GM12892 (cell line): Measurements from ENCODE around the gene EXD1.
"Not testable (repeated sequence)": the region's sequence is repeated elsewhere in the genome, so short reads cannot be mapped to it uniquely, and the experiment has no call there.

Source experiments
- DNase-seq: peaks from one replicate; pipeline ENCODE4 v3.0.0; 2011; ENCODE audit not compliant: insufficient read length
- FAIRE-seq: peaks from 2 replicates; lab custom pipeline; 2011; peaks lifted over from hg19 to GRCh38; lab: Jason Lieb, UNC
- POLR2A ChIP-seq: IDR thresholded peaks from 2 replicates; pipeline ENCODE4 v1.6.1; 2011; ENCODE audit warnings: low read depth, low read length, control low read depth
- POLR2AphosphoS5 ChIP-seq: IDR thresholded peaks from 2 replicates; pipeline ENCODE4 v1.6.1; 2011; ENCODE audit warnings: low read depth, low read length, control low read depth
- TAF1 ChIP-seq: IDR thresholded peaks from 2 replicates; pipeline ENCODE4 v1.6.1; 2011; ENCODE audit warnings: low read depth, mild to moderate bottlenecking, control low read depth, low read length, borderline replicate concordance

EXD1 gene

GRCh38 chr15:41161336-41161735, 69.2 kb downstream of the EXD1 start:
- TF ChIP-seq TAF1 (no peak), POLR2AphosphoS5 (no peak), POLR2A (no peak)
- FAIRE-seq, result no peak
- no peak for DNase-seq

GRCh38 chr15:41160639-41161315, 69.8 kb downstream of the EXD1 start:
- no peak for FAIRE-seq
- no peak for TF ChIP-seq POLR2AphosphoS5
- TF ChIP-seq POLR2A, result no peak
- TF ChIP-seq TAF1, result no peak
- DNase-seq, result no peak

- TF ChIP-seq POLR2A (no peak), TAF1 (no peak), POLR2AphosphoS5 (no peak)
- FAIRE-seq, result no peak
- no peak for DNase-seq
Observed at GRCh38 chr15:41154412-41154811, 76.1 kb downstream of the EXD1 start.

- TF ChIP-seq TAF1 (no peak), POLR2A (no peak), POLR2AphosphoS5 (no peak)
- no peak for DNase-seq
- no peak for FAIRE-seq
Observed at GRCh38 chr15:41153733-41154132, 76.8 kb downstream of the EXD1 start.

- no peak for DNase-seq
- TF ChIP-seq POLR2A (no peak), TAF1 (no peak)
- no peak for FAIRE-seq
Observed at GRCh38 chr15:41151451-41152005, 79.0 kb downstream of the EXD1 start.

- TF ChIP-seq POLR2AphosphoS5 (no peak), TAF1 (no peak), POLR2A (no peak)
- DNase-seq (no peak), FAIRE-seq (no peak)
Observed at GRCh38 chr15:41150279-41150678, 80.3 kb downstream of the EXD1 start.

GRCh38 chr15:41148065-41148464, 82.5 kb downstream of the EXD1 start:
- FAIRE-seq (no peak), DNase-seq (no peak)
- TF ChIP-seq POLR2A, result no peak
- no peak for TF ChIP-seq TAF1
- no peak for TF ChIP-seq POLR2AphosphoS5

- no peak for FAIRE-seq
- TF ChIP-seq POLR2A (no peak), TAF1 (no peak), POLR2AphosphoS5 (no peak)
- DNase-seq, result no peak
Observed at GRCh38 chr15:41139619-41140018, 90.9 kb downstream of the EXD1 start.

GRCh38 chr15:41139112-41139511, 91.4 kb downstream of the EXD1 start:
- FAIRE-seq, DNase-seq: not testable (repeated sequence)

GRCh38 chr15:41135580-41135979, 95.0 kb downstream of the EXD1 start:
- not testable (repeated sequence) for DNase-seq, FAIRE-seq

- no peak for TF ChIP-seq POLR2AphosphoS5
- no peak for TF ChIP-seq POLR2A
- TF ChIP-seq TAF1, result no peak
- FAIRE-seq, result no peak
- no peak for DNase-seq
Observed at GRCh38 chr15:41133454-41133853, 97.1 kb downstream of the EXD1 start.
